Tibial nerve (tissue), 4 donors: ENCODE results near the gene CEP295NL.

Experiments
- CTCF ChIP-seq, 5 experiments: fragments of 200-600 bp in 3 of 5; fragments of 450-650 bp in 2 of 5; sonication (generic) in 3 of 5; IDR thresholded peaks; one replicate each; pipeline ENCODE4 v1.5.1; 2016 to 2019; ENCODE audit warnings: antibody characterized with exemption in 5 of 5, mild to moderate bottlenecking in 3 of 5, moderate library complexity in 2 of 5
- EP300 ChIP-seq, 2 donors: sonication (generic); formaldehyde crosslinking; IDR thresholded peaks; one replicate each; pipeline ENCODE4 v1.6.1; 2017; ENCODE audit warnings: antibody characterized with exemption in 2 of 2, mild to moderate bottlenecking in 1 of 2
- POLR2A ChIP-seq, 2 donors: fragments of 450-650 bp; IDR thresholded peaks; one replicate each; pipeline ENCODE4 v1.6.1; 2017; ENCODE audit warnings: antibody characterized with exemption in 2 of 2, mild to moderate bottlenecking in 2 of 2, moderate library complexity in 2 of 2

DNA sequence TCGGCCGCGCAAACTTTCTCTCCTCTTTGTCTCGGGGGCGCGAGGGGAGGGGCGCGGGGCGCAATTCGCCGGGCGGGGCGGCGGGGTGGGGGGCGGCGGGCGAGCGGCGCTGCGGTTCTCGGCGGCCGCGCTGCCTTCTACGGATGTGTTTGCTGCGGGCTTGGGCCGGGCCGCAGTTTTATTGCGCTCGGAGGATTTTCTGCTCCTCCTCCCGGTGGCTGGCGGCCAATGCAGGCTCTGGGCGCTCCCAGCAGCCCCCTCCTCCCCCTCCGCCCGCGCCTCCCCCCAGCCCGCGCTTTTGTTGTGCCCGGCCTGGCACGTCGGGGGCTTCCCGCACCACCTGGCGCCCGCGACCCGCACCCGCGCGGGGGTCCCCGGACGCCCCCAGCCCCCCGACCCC lies 22.2 kb upstream of the CEP295NL start, which contains the start of gene TIMP2:
- peak in 4 of 5 experiments; percentile 7 to 41 (median 28) for TF ChIP-seq CTCF (IDR thresholded peaks at IDR 0.05)
- TF ChIP-seq EP300 (IDR thresholded peaks at IDR 0.05), result peak in 1 of 2 donors; percentile 91
- peak in 1 of 2 donors; percentile 30 for TF ChIP-seq POLR2A (IDR thresholded peaks at IDR 0.05)
